COR-L47 (cell line): Measurements from ENCODE around the gene CLCA1.
"Not testable (repeated sequence)": the region's sequence is repeated elsewhere in the genome, so short reads cannot be mapped to it uniquely, and the experiment has no call there.

Experiments
- DNase-seq: peaks from one replicate; lab custom pipeline; 2025; lab: John Stamatoyannopoulos, UW

Gene CLCA1

GRCh38 chr1:86466109-86466844 lies 2.5 kb upstream of the CLCA1 start:
- no peak for DNase-seq

GRCh38 chr1:86466986-86467385 lies 1.7 kb upstream of the CLCA1 start:
- no peak for DNase-seq

GRCh38 chr1:86470859-86471258 lies 2.1 kb downstream of the CLCA1 start:
- DNase-seq, result no peak

- no peak for DNase-seq
Measured at GRCh38 chr1:86471291-86471690, 2.6 kb downstream of the CLCA1 start.

- DNase-seq, result no peak
Measured at GRCh38 chr1:86472152-86472551, 3.4 kb downstream of the CLCA1 start.

GRCh38 chr1:86472767-86473166 lies 4.0 kb downstream of the CLCA1 start:
- no peak for DNase-seq

- no peak for DNase-seq
Measured at GRCh38 chr1:86477256-86477655, 8.5 kb downstream of the CLCA1 start.

- DNase-seq, result no peak
Measured at GRCh38 chr1:86477682-86478081, 9.0 kb downstream of the CLCA1 start.

GRCh38 chr1:86478416-86479156 lies 9.9 kb downstream of the CLCA1 start:
- DNase-seq, result no peak

GRCh38 chr1:86481966-86482365 lies 13.2 kb downstream of the CLCA1 start:
- DNase-seq, result no peak

GRCh38 chr1:86487131-86487810 lies 18.5 kb downstream of the CLCA1 start:
- DNase-seq, result no peak

GRCh38 chr1:86487811-86488141 lies 19.0 kb downstream of the CLCA1 start:
- DNase-seq, result no peak

- no peak for DNase-seq
Measured at GRCh38 chr1:86489242-86489878, 20.6 kb downstream of the CLCA1 start.

GRCh38 chr1:86491171-86491950 lies 22.6 kb downstream of the CLCA1 start:
- DNase-seq, result no peak

GRCh38 chr1:86498281-86498680 lies 29.6 kb downstream of the CLCA1 start:
- no peak for DNase-seq

GRCh38 chr1:86499987-86500593 lies 31.4 kb downstream of the CLCA1 start:
- DNase-seq, result peak; percentile 73

GRCh38 chr1:86500714-86501113 lies 32.0 kb downstream of the CLCA1 start:
- DNase-seq, result no peak

- not testable (repeated sequence) for DNase-seq
Measured at GRCh38 chr1:86502125-86502646, 33.5 kb downstream of the CLCA1 start.

GRCh38 chr1:86502721-86503405 lies 34.1 kb downstream of the CLCA1 start:
- DNase-seq, result no peak

- no peak for DNase-seq
Measured at GRCh38 chr1:86503406-86504136, 34.8 kb downstream of the CLCA1 start.
